C4-2B (cell line): ENCODE data around the gene H2AZ2.

ENCODE experiments used
- ZFX ChIP-seq: fragments of 450-650 bp; IDR thresholded peaks from 2 replicates; pipeline ENCODE4 v1.6.1; 2017
- TF ChIP-seq, protein P1 (sequence below): fragments of 450-650 bp; conservative IDR thresholded peaks from 2 replicates; pipeline ENCODE4 v1.5.1; 2017; ENCODE audit warnings: mild to moderate bottlenecking

DNA sequence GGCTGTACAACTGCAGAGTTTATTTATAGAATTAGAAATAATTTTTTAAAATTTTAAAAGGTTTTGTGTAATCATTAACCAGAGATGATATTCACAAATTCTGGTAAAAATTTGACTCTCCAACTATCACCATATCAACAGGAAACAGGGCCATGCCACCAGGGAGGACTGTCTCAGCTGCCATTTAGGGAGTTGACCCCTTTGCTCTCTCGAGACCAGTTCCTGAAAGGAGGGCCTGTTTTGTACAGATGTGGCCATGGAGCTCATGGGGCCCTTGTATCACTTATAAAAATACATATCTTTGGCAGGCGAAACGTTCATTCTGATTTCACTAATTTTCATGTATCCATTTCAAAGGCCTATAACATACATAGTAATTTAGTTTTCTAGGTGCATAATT is 20.3 kb downstream of the H2AZ2 start:
- TF ChIP-seq, protein P1, sequence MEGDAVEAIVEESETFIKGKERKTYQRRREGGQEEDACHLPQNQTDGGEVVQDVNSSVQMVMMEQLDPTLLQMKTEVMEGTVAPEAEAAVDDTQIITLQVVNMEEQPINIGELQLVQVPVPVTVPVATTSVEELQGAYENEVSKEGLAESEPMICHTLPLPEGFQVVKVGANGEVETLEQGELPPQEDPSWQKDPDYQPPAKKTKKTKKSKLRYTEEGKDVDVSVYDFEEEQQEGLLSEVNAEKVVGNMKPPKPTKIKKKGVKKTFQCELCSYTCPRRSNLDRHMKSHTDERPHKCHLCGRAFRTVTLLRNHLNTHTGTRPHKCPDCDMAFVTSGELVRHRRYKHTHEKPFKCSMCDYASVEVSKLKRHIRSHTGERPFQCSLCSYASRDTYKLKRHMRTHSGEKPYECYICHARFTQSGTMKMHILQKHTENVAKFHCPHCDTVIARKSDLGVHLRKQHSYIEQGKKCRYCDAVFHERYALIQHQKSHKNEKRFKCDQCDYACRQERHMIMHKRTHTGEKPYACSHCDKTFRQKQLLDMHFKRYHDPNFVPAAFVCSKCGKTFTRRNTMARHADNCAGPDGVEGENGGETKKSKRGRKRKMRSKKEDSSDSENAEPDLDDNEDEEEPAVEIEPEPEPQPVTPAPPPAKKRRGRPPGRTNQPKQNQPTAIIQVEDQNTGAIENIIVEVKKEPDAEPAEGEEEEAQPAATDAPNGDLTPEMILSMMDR: no peak
- no peak for TF ChIP-seq ZFX
